Peyer's patch (tissue), 4 donors: ENCODE results near the gene POLR3F. TPM values are rescaled to one million over a fixed set of nuclear protein-coding genes. Genes with fewer than 3 reads are reported as not detected.

Experiments used
- DNase-seq, 3 donors: peaks; one replicate each; pipeline ENCODE4 v3.0.0-alpha.2; 2017 to 2019
- H3K27ac ChIP-seq, 4 donors: fragments of 200-600 bp; sonication (generic); one replicate each; pipeline ENCODE4 v1.5.1; 2016 to 2019
- H3K27me3 ChIP-seq, 2 donors: fragments of 200-600 bp; sonication (generic); one replicate each; pipeline ENCODE4 v1.5.1; 2019
- H3K36me3 ChIP-seq, 3 donors: fragments of 200-600 bp; sonication (generic); one replicate each; pipeline ENCODE4 v1.5.1; 2016 to 2019
- H3K4me1 ChIP-seq, 4 donors: fragments of 200-600 bp; sonication (generic); one replicate each; pipeline ENCODE4 v1.5.1; 2016 to 2019
- H3K4me3 ChIP-seq, 4 donors: fragments of 200-600 bp; sonication (generic); 1 replicate in 3 of 4; 2 replicates in 1 of 4; pipeline ENCODE4 v1.5.1; 2016 to 2019; ENCODE audit warnings: mild to moderate bottlenecking in 1 of 4
- H3K9me3 ChIP-seq, 4 donors: fragments of 200-600 bp; sonication (generic); one replicate each; pipeline ENCODE4 v1.5.1; 2016 to 2019; ENCODE audit warnings: mild to moderate bottlenecking in 1 of 4
- CTCF ChIP-seq, 6 experiments: fragments of 450-650 bp in 4 of 6; fragments of 200-600 bp in 2 of 6; sonication (generic) in 1 of 6; IDR thresholded peaks; one replicate each; pipeline ENCODE4 v1.5.1; 2017 to 2019; ENCODE audit warnings: antibody characterized with exemption in 6 of 6, mild to moderate bottlenecking in 3 of 6, moderate library complexity in 1 of 6
- POLR2A ChIP-seq, 2 donors: fragments of 450-650 bp; IDR thresholded peaks; one replicate each; pipeline ENCODE4 v1.5.1; 2017; ENCODE audit warnings: antibody characterized with exemption in 2 of 2, mild to moderate bottlenecking in 2 of 2, moderate library complexity in 2 of 2
- total RNA-seq, 4 donors: library from RNA; depleted of rRNA; stranded (reverse); fragments of >200 nt; gene quantifications; one replicate each; pipeline ENCODE4 v1.1.0, GENCODE V29; 2016

The POLR3F gene
- 1 to 10 TPM; 7.4 to 9.9 (median 8.6) TPM for total RNA-seq

- peak within 1 kb of the TSS; percentile 72 to 85 (median 80) for H3K27ac ChIP-seq
- H3K4me3 ChIP-seq: peak within 1 kb of the TSS; percentile 75 to 82 (median 80)
- TF ChIP-seq CTCF (IDR thresholded peaks at IDR 0.05): peak in 1 of 6 experiments; percentile 16
- TF ChIP-seq POLR2A (IDR thresholded peaks at IDR 0.05): peak in 1 of 2 donors; percentile 56
- H3K9me3 ChIP-seq: no peaks in the 10 kb centered on the region
- peaks cover 0 to 12% (median 11%) of the 10 kb centered on the region in 4 donors for H3K4me1 ChIP-seq
- peak; percentile 95 to 98 (median 96) for DNase-seq
- peaks cover 0 to 17% (median 0%) of the 10 kb centered on the region in 3 donors for H3K36me3 ChIP-seq
- no peaks in the 10 kb centered on the region for H3K27me3 ChIP-seq
Measured at GRCh38 chr20:18466894-18467730, at the start of gene POLR3F, which contains the start of gene DZANK1. POLR3F (plus strand) TSS chr20:18467390; CDS start chr20:18467507, 117 bp downstream. DZANK1 (minus strand) TSS chr20:18467030; CDS start chr20:18465358, 1,672 bp downstream.

GRCh38 chr20:18421608-18422007 is 45.6 kb upstream of the POLR3F start:
- TF ChIP-seq POLR2A (IDR thresholded peaks at IDR 0.05) (no peak), CTCF (IDR thresholded peaks at IDR 0.05) (no peak)
- Histone ChIP-seq H3K27ac (no peak overlapping the region), H3K36me3 (no peaks in the 10 kb centered on the region), H3K27me3 (no peaks in the 10 kb centered on the region), H3K9me3 (no peaks in the 10 kb centered on the region), H3K4me3 (no peak overlapping the region), H3K4me1 (no peaks in the 10 kb centered on the region)
- DNase-seq: no peak

- H3K27me3 ChIP-seq: no peaks in the 10 kb centered on the region
- TF ChIP-seq POLR2A (IDR thresholded peaks at IDR 0.05) (no peak), CTCF (IDR thresholded peaks at IDR 0.05) (no peak)
- no peaks in the 10 kb centered on the region for H3K9me3 ChIP-seq
- H3K36me3 ChIP-seq: no peaks in the 10 kb centered on the region
- no peak for DNase-seq
- peaks cover 0 to 19% (median 0%) of the 10 kb centered on the region in 4 donors for H3K4me1 ChIP-seq
- no peak overlapping the region for H3K4me3 ChIP-seq
- H3K27ac ChIP-seq: no peak overlapping the region
Measured at GRCh38 chr20:18427214-18427613, 40.0 kb upstream of the POLR3F start.

GRCh38 chr20:18428490-18429173 is 38.6 kb upstream of the POLR3F start:
- DNase-seq: peak in 2 of 3 donors; percentile 55 to 61
- TF ChIP-seq POLR2A (IDR thresholded peaks at IDR 0.05) (no peak), CTCF (IDR thresholded peaks at IDR 0.05) (no peak)
- Histone ChIP-seq H3K36me3 (no peaks in the 10 kb centered on the region), H3K9me3 (no peaks in the 10 kb centered on the region), H3K4me3 (no peak overlapping the region), H3K27me3 (no peaks in the 10 kb centered on the region), H3K4me1 (peaks cover 0 to 19% (median 0%) of the 10 kb centered on the region in 4 donors), H3K27ac (no peak overlapping the region)

- Histone ChIP-seq H3K36me3 (no peaks in the 10 kb centered on the region), H3K4me1 (peaks cover 0 to 19% (median 0%) of the 10 kb centered on the region in 4 donors), H3K27ac (no peak overlapping the region), H3K4me3 (no peak overlapping the region), H3K27me3 (no peaks in the 10 kb centered on the region), H3K9me3 (no peaks in the 10 kb centered on the region)
- DNase-seq: no peak
- TF ChIP-seq CTCF (IDR thresholded peaks at IDR 0.05) (no peak), POLR2A (IDR thresholded peaks at IDR 0.05) (no peak)
Measured at GRCh38 chr20:18430172-18430826, 36.9 kb upstream of the POLR3F start.
